Left kidney (tissue), 2 donors: ENCODE measurements around the gene OGDH. TPM values are rescaled to one million over a fixed set of nuclear protein-coding genes. Genes with fewer than 3 reads are reported as not detected.
"Not testable (repeated sequence)": the region's sequence is repeated elsewhere in the genome, so short reads cannot be mapped to it uniquely, and the experiment has no call there.

Experiments
- DNase-seq: peaks from one replicate; pipeline ENCODE4 v3.0.0-alpha.2; 2013
- polyA plus RNA-seq: library from polyadenylated mRNA; unstranded; fragments of 120-200 nt; gene quantifications from one replicate; pipeline ENCODE4 v1.2.1, GENCODE V29; 2013; ENCODE audit not compliant: insufficient read length

The OGDH gene
- polyA plus RNA-seq, 1 donor = 86.0 TPM

- DNase-seq = no peak
These were observed 30.2 kb upstream of the OGDH start for GRCh38 chr7:44576228-44576627.

- DNase-seq = no peak
These were observed 25.2 kb upstream of the OGDH start for GRCh38 chr7:44580945-44581878.

- peak; percentile 98 for DNase-seq
These were observed 24.4 kb upstream of the OGDH start, which contains the start of gene TMED4 for GRCh38 chr7:44581879-44582603. Gene TMED4, minus strand, starts transcription at chr7:44582231. Its CDS starts 25 bp downstream, at chr7:44582206.

- DNase-seq = no peak
These were observed 23.1 kb upstream of the OGDH start for GRCh38 chr7:44583146-44583865.

- DNase-seq = no peak
These were observed 18.4 kb upstream of the OGDH start for GRCh38 chr7:44587843-44588711.

- no peak for DNase-seq
These were observed 15.5 kb upstream of the OGDH start for GRCh38 chr7:44590910-44591309.

- DNase-seq = no peak
These were observed 10.3 kb upstream of the OGDH start for GRCh38 chr7:44595934-44596635.

- DNase-seq = not testable (repeated sequence)
These were observed 9.2 kb upstream of the OGDH start for GRCh38 chr7:44597181-44597580.

GRCh38 chr7:44599222-44599621 is 7.2 kb upstream of the OGDH start:
- no peak for DNase-seq

- DNase-seq = no peak
These were observed 3.9 kb upstream of the OGDH start for GRCh38 chr7:44602576-44602910.

- no peak for DNase-seq
These were observed 3.2 kb upstream of the OGDH start for GRCh38 chr7:44603193-44603592.

- DNase-seq = no peak
These were observed 1.5 kb upstream of the OGDH start for GRCh38 chr7:44604941-44605340.

- no peak for DNase-seq
These were observed 978 bp downstream of the OGDH start for GRCh38 chr7:44607141-44608068.

GRCh38 chr7:44608916-44609648 is 2.7 kb downstream of the OGDH start:
- no peak for DNase-seq

GRCh38 chr7:44609829-44610228 is 3.4 kb downstream of the OGDH start:
- DNase-seq = no peak

GRCh38 chr7:44615149-44615611 is 8.8 kb downstream of the OGDH start:
- no peak for DNase-seq

GRCh38 chr7:44615793-44616192 is 9.4 kb downstream of the OGDH start:
- DNase-seq = no peak

- no peak for DNase-seq
These were observed 10.1 kb downstream of the OGDH start for GRCh38 chr7:44616545-44616944.
